Spleen (tissue), 11 donors: Measurements from ENCODE around the gene PDCD4. TPM values are rescaled to one million over a fixed set of nuclear protein-coding genes. Genes with fewer than 3 reads are reported as not detected.
A peak's percentile ranks its signal among the peaks of the same experiment; 100 is the strongest.

Experiments used
- DNase-seq: peaks from one replicate; pipeline ENCODE4 v3.0.0-alpha.2; 2020
- H3K27ac ChIP-seq, 8 donors: fragments of 200-600 bp; sonication (generic) in 7 of 8; 1 replicate in 4 of 8; 2 replicates in 4 of 8; pipeline versions ENCODE4 v1.5.0 to v1.8.0; 2016 to 2021; ENCODE audit warnings: inconsistent platforms in 4 of 8, mild to moderate bottlenecking in 4 of 8, moderate library complexity in 1 of 8
- H3K27me3 ChIP-seq, 7 donors: fragments of 200-600 bp; sonication (generic) in 6 of 7; replicated peaks in 1 of 7; 1 replicate in 4 of 7; 2 replicates in 3 of 7; pipeline versions ENCODE4 v1.5.0 to v1.8.0; 2016 to 2021; ENCODE audit warnings: inconsistent platforms in 3 of 7, mild to moderate bottlenecking in 1 of 7
- H3K36me3 ChIP-seq, 6 donors: fragments of 200-600 bp; sonication (generic) in 5 of 6; 1 replicate in 4 of 6; 2 replicates in 2 of 6; pipeline versions ENCODE4 v1.5.0 to v1.8.0; 2016 to 2021; ENCODE audit warnings: inconsistent platforms in 2 of 6
- H3K4me1 ChIP-seq, 6 donors: fragments of 200-600 bp; sonication (generic) in 5 of 6; 1 replicate in 3 of 6; 2 replicates in 3 of 6; pipeline versions ENCODE4 v1.5.0 to v1.8.0; 2016 to 2021; ENCODE audit warnings: inconsistent platforms in 3 of 6
- H3K4me3 ChIP-seq, 8 donors: fragments of 200-600 bp; sonication (generic) in 7 of 8; 1 replicate in 4 of 8; 2 replicates in 4 of 8; pipeline versions ENCODE4 v1.5.0 to v1.8.0; 2016 to 2021; ENCODE audit warnings: inconsistent platforms in 4 of 8, mild to moderate bottlenecking in 4 of 8, moderate library complexity in 2 of 8
- H3K9me3 ChIP-seq, 8 donors: fragments of 200-600 bp; sonication (generic) in 7 of 8; 1 replicate in 4 of 8; 2 replicates in 4 of 8; pipeline versions ENCODE4 v1.5.0 to v1.8.0; 2016 to 2021; ENCODE audit warnings: inconsistent platforms in 4 of 8
- POLR2A ChIP-seq, 3 donors: fragments of 450-650 bp; IDR thresholded peaks; one replicate each; pipeline ENCODE4 v1.5.1; 2017; ENCODE audit warnings: antibody characterized with exemption in 3 of 3, mild to moderate bottlenecking in 1 of 3
- POLR2AphosphoS5 ChIP-seq, 3 donors: sonication (generic); formaldehyde crosslinking; IDR thresholded peaks; one replicate each; pipeline ENCODE4 v1.5.1; 2017; ENCODE audit warnings: antibody characterized with exemption in 3 of 3
- WGBS, 5 donors: extraction: QIAGEN DNeasy Blood & Tissue Kit in 3 of 5; methylation state at CpG; one replicate each; pipeline versions ENCODE4 v1.1.5 to v1.1.7; 2013 to 2018; 5-methylcytosine and 5-hydroxymethylcytosine counted together
- intact Hi-C: fragments of 100-400 bp; cut with DNase I; formaldehyde crosslinking; loops from one replicate; pipeline ENCODE4 v1.15.0; 2023; ENCODE audit warnings: low total_unique reads
- polyA plus RNA-seq, 3 donors: library from polyadenylated mRNA; stranded (reverse); fragments of 200-250 nt; gene quantifications; one replicate each; pipeline ENCODE4 v1.2.1, GENCODE V29; 2013
- total RNA-seq, 7 donors: library from RNA; depleted of rRNA in 3 of 7; stranded (reverse); fragments of >200 nt in 3 of 7; fragmentation: NEBNext Ultra II Directional in 4 of 7; extraction: Animal tissue kit (Norgen Biotek cat#: 25700) in 4 of 7; gene quantifications; one replicate each; pipeline versions ENCODE4 v1.1.0 to v1.2.1, GENCODE V29; 2016 to 2021
- TF ChIP-seq, protein P1 (sequence below), 11 experiments: fragments of 200-600 bp in 7 of 11; fragments of 450-650 bp in 4 of 11; sonication (generic) in 4 of 11; IDR thresholded peaks in 8 of 11; conservative IDR thresholded peaks in 3 of 11; 1 replicate in 7 of 11; 2 replicates in 4 of 11; pipeline versions ENCODE4 v1.4.0 to v1.8.0; 2016 to 2021; ENCODE audit warnings: antibody characterized with exemption in 11 of 11, inconsistent platforms in 4 of 11, mild to moderate bottlenecking in 1 of 11
- donor health status: healthy with polysubstance abuse.
- donor health status: DM: no; HTN: no; CAD: no; lungs with moderate emphysema.
- donor health status: DM: no; HTN: no; CAD: no.
- donor health status: Bipolar disorder and iron deficiency.
- donor health status: healthy.
- donor health status: DM: no; HTN: no; CAD: no.
- donor health status: DM: yes; HTN: yes; CAD: no.

PDCD4 gene
- total and polyA plus RNA-seq, 10 donors, result 121 to 204 (median 161) TPM

DNA sequence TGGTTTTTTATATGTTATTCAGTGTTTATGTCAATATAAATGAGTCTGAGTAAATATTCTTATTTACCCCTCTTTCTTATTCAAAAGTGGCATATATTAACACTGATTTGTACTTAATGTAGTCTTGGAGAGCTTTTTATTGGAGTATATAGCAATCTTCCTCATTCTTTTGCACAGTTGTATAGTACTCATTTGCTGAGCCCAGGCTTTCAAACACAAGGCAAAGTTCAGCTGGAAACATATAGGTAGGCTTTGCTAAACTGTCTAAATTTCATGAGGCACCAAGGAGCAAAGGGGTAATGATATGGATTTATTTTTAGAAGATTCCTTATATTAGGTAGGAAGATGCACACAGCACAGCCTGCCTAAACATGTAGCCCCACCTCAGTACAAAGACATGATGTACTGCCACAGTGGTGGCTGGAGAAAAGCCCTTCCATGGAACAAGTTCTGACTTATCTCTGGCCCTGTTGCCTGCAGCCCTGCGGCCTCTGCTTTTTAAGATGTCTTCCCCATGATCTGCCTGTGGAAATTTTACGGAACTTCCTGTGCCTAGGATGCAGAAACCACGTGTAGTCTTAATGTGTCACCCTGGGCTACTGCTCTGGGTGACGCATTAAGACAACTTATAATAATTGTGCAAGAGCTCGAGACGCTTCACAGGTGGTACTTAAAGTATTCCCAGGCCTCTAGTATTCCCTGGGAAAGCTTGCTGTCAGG, 9.6 kb upstream of the PDCD4 start:
- no peaks in the 10 kb centered on the region for H3K27me3 ChIP-seq
- TF ChIP-seq, protein P1, sequence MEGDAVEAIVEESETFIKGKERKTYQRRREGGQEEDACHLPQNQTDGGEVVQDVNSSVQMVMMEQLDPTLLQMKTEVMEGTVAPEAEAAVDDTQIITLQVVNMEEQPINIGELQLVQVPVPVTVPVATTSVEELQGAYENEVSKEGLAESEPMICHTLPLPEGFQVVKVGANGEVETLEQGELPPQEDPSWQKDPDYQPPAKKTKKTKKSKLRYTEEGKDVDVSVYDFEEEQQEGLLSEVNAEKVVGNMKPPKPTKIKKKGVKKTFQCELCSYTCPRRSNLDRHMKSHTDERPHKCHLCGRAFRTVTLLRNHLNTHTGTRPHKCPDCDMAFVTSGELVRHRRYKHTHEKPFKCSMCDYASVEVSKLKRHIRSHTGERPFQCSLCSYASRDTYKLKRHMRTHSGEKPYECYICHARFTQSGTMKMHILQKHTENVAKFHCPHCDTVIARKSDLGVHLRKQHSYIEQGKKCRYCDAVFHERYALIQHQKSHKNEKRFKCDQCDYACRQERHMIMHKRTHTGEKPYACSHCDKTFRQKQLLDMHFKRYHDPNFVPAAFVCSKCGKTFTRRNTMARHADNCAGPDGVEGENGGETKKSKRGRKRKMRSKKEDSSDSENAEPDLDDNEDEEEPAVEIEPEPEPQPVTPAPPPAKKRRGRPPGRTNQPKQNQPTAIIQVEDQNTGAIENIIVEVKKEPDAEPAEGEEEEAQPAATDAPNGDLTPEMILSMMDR (IDR thresholded peaks at IDR 0.05 in 8 of 11, conservative IDR thresholded peaks at IDR 0.05 in 3 of 11), result no peak
- TF ChIP-seq POLR2AphosphoS5 (IDR thresholded peaks at IDR 0.05) (no peak), POLR2A (IDR thresholded peaks at IDR 0.05) (no peak)
- intact Hi-C loops, result no loop called here
- H3K4me3 ChIP-seq, result peak overlapping the region in 1 of 8 donors; percentile 30
- no peaks in the 10 kb centered on the region for H3K36me3 ChIP-seq
- peak overlapping the region; percentile 82 to 100 (median 99) for H3K27ac ChIP-seq
- H3K9me3 ChIP-seq, result no peaks in the 10 kb centered on the region
- no peak for DNase-seq
- WGBS, 5 donors, result 49 to 76% (median 57%) methylated on average over 5 to 6 of the region's 6 CpGs
- H3K4me1 ChIP-seq, result peaks cover 91 to 100% (median 99%) of the 10 kb centered on the region in 6 donors

DNA sequence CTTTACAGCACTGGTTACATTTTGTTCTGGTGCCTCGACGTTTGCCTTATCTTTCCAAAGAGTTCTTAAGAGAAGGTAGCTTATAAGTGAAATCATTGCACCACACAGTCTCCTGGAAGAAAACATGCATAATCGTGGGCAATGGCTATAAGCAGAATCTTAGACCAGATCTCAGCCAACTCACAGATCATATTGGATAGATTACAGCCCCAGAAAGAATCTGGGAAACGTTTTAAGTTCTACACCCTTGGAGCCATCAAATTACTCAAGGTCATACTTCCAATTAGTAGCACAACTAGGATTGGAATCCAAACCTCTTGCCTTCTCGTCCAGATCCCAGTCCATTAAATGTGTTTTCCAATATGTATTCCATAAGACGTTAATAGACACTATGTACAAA, 8.8 kb upstream of the PDCD4 start:
- 82 to 89% (median 87%) methylated on average over 6 of the region's 6 CpGs for WGBS, 5 donors
- Histone ChIP-seq H3K27me3 (no peaks in the 10 kb centered on the region), H3K4me3 (peak overlapping the region in 1 of 8 donors; percentile 30), H3K9me3 (no peaks in the 10 kb centered on the region), H3K27ac (peak overlapping the region; percentile 82 to 100 (median 99)), H3K4me1 (peaks cover 90 to 100% (median 99%) of the 10 kb centered on the region in 6 donors), H3K36me3 (no peaks in the 10 kb centered on the region)
- TF ChIP-seq, protein P1 (IDR thresholded peaks at IDR 0.05 in 8 of 11, conservative IDR thresholded peaks at IDR 0.05 in 3 of 11), result no peak
- TF ChIP-seq POLR2A (IDR thresholded peaks at IDR 0.05) (no peak), POLR2AphosphoS5 (IDR thresholded peaks at IDR 0.05) (no peak)
- intact Hi-C loops, result no loop called here
- no peak for DNase-seq

DNA sequence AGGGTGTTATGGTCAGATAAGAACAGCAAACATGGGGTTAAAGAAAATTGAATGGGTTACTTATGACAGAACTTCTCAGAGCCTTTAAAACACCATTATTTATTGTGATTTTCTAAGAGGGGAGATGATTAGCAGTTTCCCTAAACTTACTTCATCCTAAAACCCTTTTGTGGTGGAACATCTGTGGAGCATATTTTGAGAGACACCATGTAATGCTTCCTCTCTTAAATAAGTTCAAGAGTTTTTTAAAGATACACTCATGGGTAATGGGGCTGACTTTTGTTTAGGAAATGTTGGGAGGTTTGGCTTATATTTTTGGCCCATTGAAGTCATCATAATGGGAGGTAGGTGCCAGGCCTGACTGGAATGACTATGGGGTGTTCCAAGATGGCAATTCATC, 8.4 kb upstream of the PDCD4 start:
- Histone ChIP-seq H3K9me3 (no peaks in the 10 kb centered on the region), H3K4me3 (no peak overlapping the region), H3K4me1 (peaks cover 90 to 100% (median 99%) of the 10 kb centered on the region in 6 donors), H3K36me3 (no peaks in the 10 kb centered on the region), H3K27me3 (no peaks in the 10 kb centered on the region), H3K27ac (peak overlapping the region; percentile 61 to 100 (median 99))
- intact Hi-C loops, result no loop called here
- no peak for DNase-seq
- TF ChIP-seq, protein P1 (IDR thresholded peaks at IDR 0.05 in 8 of 11, conservative IDR thresholded peaks at IDR 0.05 in 3 of 11), result no peak
- TF ChIP-seq POLR2AphosphoS5 (IDR thresholded peaks at IDR 0.05), result no peak
- TF ChIP-seq POLR2A (IDR thresholded peaks at IDR 0.05), result no peak

DNA sequence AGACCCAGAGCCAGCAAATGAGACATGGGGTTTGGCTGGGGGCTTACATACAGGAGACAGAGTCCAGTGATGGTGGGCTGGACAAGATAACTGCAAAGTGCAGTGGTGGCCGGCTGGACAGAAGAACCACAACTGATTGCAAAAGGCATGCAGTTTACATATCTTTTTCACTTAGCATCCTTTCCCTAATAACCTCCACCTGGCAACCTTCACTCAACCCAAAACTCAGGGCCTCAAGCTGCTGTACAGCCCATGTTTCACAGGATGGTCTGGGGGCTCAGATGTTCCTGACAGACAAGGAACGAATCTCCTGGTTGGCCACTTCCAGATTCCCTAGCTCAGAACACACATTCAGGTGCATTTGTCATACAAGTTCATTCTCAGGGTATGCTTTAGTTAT, 7.8 kb upstream of the PDCD4 start:
- no peaks in the 10 kb centered on the region for H3K36me3 ChIP-seq
- no peak for TF ChIP-seq POLR2A (IDR thresholded peaks at IDR 0.05)
- TF ChIP-seq, protein P1 (IDR thresholded peaks at IDR 0.05 in 8 of 11, conservative IDR thresholded peaks at IDR 0.05 in 3 of 11), result no peak
- TF ChIP-seq POLR2AphosphoS5 (IDR thresholded peaks at IDR 0.05), result no peak
- no peaks in the 10 kb centered on the region for H3K27me3 ChIP-seq
- intact Hi-C loops, result no loop called here
- peak overlapping the region in 1 of 8 donors; percentile 56 for H3K4me3 ChIP-seq
- 68 to 90% (median 84%) methylated on average over 2 of the region's 2 CpGs for WGBS, 5 donors
- peaks cover 90 to 100% (median 99%) of the 10 kb centered on the region in 6 donors for H3K4me1 ChIP-seq
- no peak for DNase-seq
- H3K9me3 ChIP-seq, result no peaks in the 10 kb centered on the region
- peak overlapping the region; percentile 61 to 100 (median 99) for H3K27ac ChIP-seq
